Left ventricle myocardium inferior (tissue), 1 donor: ENCODE data around the gene TGOLN2. TPM values are rescaled to one million over a fixed set of nuclear protein-coding genes. Genes with fewer than 3 reads are reported as not detected.

Source experiments
- DNase-seq: peaks from one replicate; pipeline ENCODE4 v3.0.0-alpha.2; 2020
- H3K27ac ChIP-seq: fragments of 200-600 bp; replicated peaks from 2 replicates; pipeline ENCODE4 v1.8.0; 2021
- H3K27me3 ChIP-seq: fragments of 200-600 bp; 2 replicates; pipeline ENCODE4 v1.8.0; 2021; ENCODE audit warnings: low read depth
- H3K36me3 ChIP-seq: fragments of 200-600 bp; 2 replicates; pipeline ENCODE4 v1.8.0; 2021
- H3K4me1 ChIP-seq: fragments of 200-600 bp; 2 replicates; pipeline ENCODE4 v1.8.0; 2021
- H3K4me3 ChIP-seq: fragments of 200-600 bp; 2 replicates; pipeline ENCODE4 v1.8.0; 2021; ENCODE audit warnings: mild to moderate bottlenecking, moderate library complexity
- H3K9me3 ChIP-seq: fragments of 200-600 bp; replicated peaks from 2 replicates; pipeline ENCODE4 v1.8.0; 2021
- CTCF ChIP-seq: fragments of 200-600 bp; IDR thresholded peaks from 2 replicates; pipeline ENCODE4 v1.8.0; 2021; ENCODE audit warnings: antibody characterized with exemption, mild to moderate bottlenecking, borderline replicate concordance
- intact Hi-C: fragments of 100-400 bp; cut with micrococcal nuclease; formaldehyde crosslinking; loops from one replicate; pipeline ENCODE4 v1.11.0; 2022
- total RNA-seq: library from RNA; stranded (reverse); fragmentation: NEBNext Ultra II Directional; extraction: Animal tissue kit (Norgen Biotek cat#: 25700); gene quantifications from one replicate; pipeline ENCODE4 v1.2.1, GENCODE V29; 2021
- donor health status: DM: no; HTN: yes; CAD: no; lungs with severe emphysema.

TGOLN2 gene
- total RNA-seq, 1 donor from 2014 or later: 71.5 TPM

GRCh38 chr2:85355521-85355920, 27.7 kb upstream of the TGOLN2 start:
- peaks cover 53% of the 10 kb centered on the region for H3K36me3 ChIP-seq

GRCh38 chr2:85355073-85355410, 27.3 kb upstream of the TGOLN2 start:
- TF ChIP-seq CTCF: no peak
- no peak for DNase-seq
- Histone ChIP-seq H3K4me3 (peak overlapping the region; percentile 79), H3K27me3 (no peaks in the 10 kb centered on the region), H3K27ac (peak overlapping the region; percentile 92), H3K9me3 (no peaks in the 10 kb centered on the region), H3K36me3 (peaks cover 54% of the 10 kb centered on the region), H3K4me1 (peaks cover 56% of the 10 kb centered on the region)
- intact Hi-C loops: no loop called here

More at GRCh38 chr2:85355521-85355920, 27.7 kb upstream of the TGOLN2 start:
- H3K4me1 ChIP-seq: peaks cover 56% of the 10 kb centered on the region
- H3K9me3 ChIP-seq: no peaks in the 10 kb centered on the region
- H3K27me3 ChIP-seq: no peaks in the 10 kb centered on the region
- peak overlapping the region; percentile 79 for H3K4me3 ChIP-seq
- H3K27ac ChIP-seq: no peak overlapping the region
- intact Hi-C loops: no loop called here
- no peak for DNase-seq
- TF ChIP-seq CTCF: no peak

GRCh38 chr2:85354286-85355072, 26.7 kb upstream of the TGOLN2 start, which contains the start of the genes ELMOD3 and RETSAT:
Gene ELMOD3 (plus strand): TSS chr2:85354769. CDS start chr2:85357199, 2,430 bp downstream.
Gene RETSAT (minus strand): TSS chr2:85354528. CDS start chr2:85354507, 21 bp downstream.
- Histone ChIP-seq H3K9me3 (no peaks in the 10 kb centered on the region), H3K27ac (peak within 1 kb of the TSS; percentile 92), H3K36me3 (peaks cover 55% of the 10 kb centered on the region), H3K27me3 (no peaks in the 10 kb centered on the region), H3K4me1 (peaks cover 56% of the 10 kb centered on the region), H3K4me3 (peak within 1 kb of the TSS; percentile 79)
- peak; percentile 9 for TF ChIP-seq CTCF
- peak; percentile 95 for DNase-seq
- intact Hi-C loops: no loop called here

- Histone ChIP-seq H3K27ac (peak overlapping the region; percentile 92), H3K9me3 (no peaks in the 10 kb centered on the region), H3K36me3 (peaks cover 55% of the 10 kb centered on the region), H3K27me3 (no peaks in the 10 kb centered on the region), H3K4me1 (peaks cover 56% of the 10 kb centered on the region), H3K4me3 (peak overlapping the region; percentile 79)
- TF ChIP-seq CTCF: no peak
- intact Hi-C loops: no loop called here
- peak; percentile 53 for DNase-seq
Measured at GRCh38 chr2:85353876-85354285, 26.1 kb upstream of the TGOLN2 start.

GRCh38 chr2:85347599-85347998, 19.8 kb upstream of the TGOLN2 start:
- Histone ChIP-seq H3K27me3 (no peaks in the 10 kb centered on the region), H3K9me3 (no peaks in the 10 kb centered on the region), H3K4me1 (peaks cover 6% of the 10 kb centered on the region), H3K27ac (no peak overlapping the region), H3K36me3 (peaks cover 82% of the 10 kb centered on the region), H3K4me3 (no peak overlapping the region)
- TF ChIP-seq CTCF: no peak
- no peak for DNase-seq
- intact Hi-C loops: no loop called here
